ENCODE measurements around the gene FBXL7. TPM values are rescaled to one million over a fixed set of nuclear protein-coding genes. Genes with fewer than 3 reads are reported as not detected.

FBXL7 gene
- total and polyA plus RNA-seq, 5 donors: 10.2 to 22.2 (median 17.9) TPM

- intact Hi-C loops (cut with DNase I): loop anchor here in 1 of 4 donors (5.0 kb wide), 1 partner anchor 97 kb away; no protein-coding TSS in a partner anchor
- Histone ChIP-seq H3K4me1 (ENCODE audit: control insufficient read depth, insufficient read depth, low read length) (peaks cover 15% of the 10 kb centered on the region), H3K4me3 (ENCODE audit: low read length) (no peak overlapping the region), H3K27ac (ENCODE audit: low read length) (no peak overlapping the region), H3K27me3 (ENCODE audit: control insufficient read depth, insufficient read depth) (no peaks in the 10 kb centered on the region), H3K9me3 (ENCODE audit: control insufficient read depth, low read length) (no peaks in the 10 kb centered on the region)
- no peak for ATAC-seq
- DNase-seq: no peak
- 52% methylated on average over 1 of the region's 1 CpG for WGBS
Observed at GRCh38 chr5:15690611-15691010, 190.6 kb downstream of the FBXL7 start.

GRCh38 chr5:15691521-15691920 is 191.5 kb downstream of the FBXL7 start:
- 67% methylated on average over 5 of the region's 5 CpGs for WGBS
- ATAC-seq (no peak), DNase-seq (no peak)
- H3K27me3 ChIP-seq (ENCODE audit: control insufficient read depth, insufficient read depth): no peaks in the 10 kb centered on the region
- intact Hi-C loops (cut with DNase I): loop anchor here in 1 of 4 donors (5.0 kb wide), 1 partner anchor 96 kb away; no protein-coding TSS in a partner anchor
- H3K27ac ChIP-seq (ENCODE audit: low read length): no peak overlapping the region
- H3K4me3 ChIP-seq (ENCODE audit: low read length): no peak overlapping the region
- H3K4me1 ChIP-seq (ENCODE audit: control insufficient read depth, insufficient read depth, low read length): peaks cover 15% of the 10 kb centered on the region
- no peaks in the 10 kb centered on the region for H3K9me3 ChIP-seq (ENCODE audit: control insufficient read depth, low read length)

DNA sequence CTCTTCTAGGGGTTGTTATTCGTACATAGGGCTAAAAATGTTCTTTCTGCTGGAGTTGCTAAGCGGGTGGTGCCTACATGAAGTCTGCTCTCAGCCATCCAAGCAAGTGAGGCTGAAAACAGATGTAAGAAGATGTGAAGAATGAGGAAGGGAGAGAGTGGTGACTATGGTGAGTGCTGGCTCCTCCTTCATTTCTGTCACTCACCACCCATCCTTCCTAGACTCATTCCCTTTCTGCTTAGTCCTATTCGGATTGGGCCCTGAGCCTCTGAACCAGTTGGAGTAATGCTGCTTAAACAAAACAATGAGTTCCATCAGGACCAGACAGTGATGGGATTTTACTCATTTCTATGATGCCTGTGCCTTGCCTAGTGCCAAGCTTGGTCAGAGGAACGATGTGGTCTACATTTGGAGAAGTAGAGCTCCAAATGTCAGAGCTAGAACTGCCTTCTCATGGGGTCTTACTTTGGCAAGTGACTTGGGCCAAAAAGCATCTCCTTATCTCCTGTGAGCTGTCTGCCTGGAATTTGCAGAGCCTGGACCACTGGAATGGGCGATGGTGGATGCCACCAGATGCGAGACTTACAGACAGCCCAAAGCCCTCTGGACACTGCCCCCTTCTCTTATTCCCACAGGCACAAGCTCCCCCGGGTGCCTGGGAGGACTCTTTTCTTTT is 192.9 kb downstream of the FBXL7 start:
- Histone ChIP-seq H3K27ac (ENCODE audit: low read length) (no peak overlapping the region), H3K4me1 (ENCODE audit: control insufficient read depth, insufficient read depth, low read length) (peaks cover 12% of the 10 kb centered on the region), H3K4me3 (ENCODE audit: low read length) (no peak overlapping the region), H3K27me3 (ENCODE audit: control insufficient read depth, insufficient read depth) (no peaks in the 10 kb centered on the region), H3K9me3 (ENCODE audit: control insufficient read depth, low read length) (no peaks in the 10 kb centered on the region)
- DNase-seq: no peak
- intact Hi-C loops (cut with DNase I): loop anchor here in 1 of 4 donors (5.0 kb wide), 1 partner anchor 94 kb away; no protein-coding TSS in a partner anchor
- no peak for ATAC-seq
- WGBS: 75% methylated on average over 7 of the region's 7 CpGs

DNA sequence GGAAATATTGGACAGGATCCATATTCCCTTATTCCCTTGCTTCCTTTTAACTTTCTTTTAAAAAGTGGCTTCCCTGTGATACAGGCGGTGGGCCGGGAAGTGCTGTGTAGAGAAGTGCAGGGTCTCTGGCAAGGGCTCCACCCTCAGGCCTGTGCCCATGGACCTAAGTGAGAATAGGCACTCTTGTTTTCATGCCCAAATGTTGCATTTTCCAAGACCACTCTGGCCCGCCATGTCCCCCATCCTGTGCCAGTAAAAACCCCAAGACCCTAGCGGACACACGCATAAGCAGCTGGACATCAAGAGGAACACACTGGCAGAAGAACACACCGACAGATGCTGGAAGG is 193.4 kb downstream of the FBXL7 start:
- ATAC-seq: no peak
- Histone ChIP-seq H3K27ac (ENCODE audit: low read length) (no peak overlapping the region), H3K4me3 (ENCODE audit: low read length) (no peak overlapping the region), H3K4me1 (ENCODE audit: control insufficient read depth, insufficient read depth, low read length) (peaks cover 12% of the 10 kb centered on the region), H3K9me3 (ENCODE audit: control insufficient read depth, low read length) (no peaks in the 10 kb centered on the region), H3K27me3 (ENCODE audit: control insufficient read depth, insufficient read depth) (no peaks in the 10 kb centered on the region)
- intact Hi-C loops (cut with DNase I): loop anchor here in 1 of 4 donors (5.0 kb wide), 1 partner anchor 94 kb away; no protein-coding TSS in a partner anchor
- WGBS: 96% methylated on average over 6 of the region's 6 CpGs
- no peak for DNase-seq

- H3K27ac ChIP-seq (ENCODE audit: low read length): no peak overlapping the region
- ATAC-seq (peak; percentile 34 to 61), DNase-seq (peak in 1 of 3 donors; percentile 62)
- H3K27me3 ChIP-seq (ENCODE audit: control insufficient read depth, insufficient read depth): no peaks in the 10 kb centered on the region
- H3K4me1 ChIP-seq (ENCODE audit: control insufficient read depth, insufficient read depth, low read length): peaks cover 12% of the 10 kb centered on the region
- WGBS: 70% methylated on average over 6 of the region's 6 CpGs
- intact Hi-C loops (cut with DNase I): loop anchor here in 1 of 4 donors (5.0 kb wide), 1 partner anchor 93 kb away; no protein-coding TSS in a partner anchor
- H3K9me3 ChIP-seq (ENCODE audit: control insufficient read depth, low read length): no peaks in the 10 kb centered on the region
- H3K4me3 ChIP-seq (ENCODE audit: low read length): no peak overlapping the region
Observed at GRCh38 chr5:15693933-15694332, 194.0 kb downstream of the FBXL7 start.

GRCh38 chr5:15694696-15695214 is 194.8 kb downstream of the FBXL7 start:
- intact Hi-C loops (cut with DNase I): loop anchor here in 1 of 4 donors (5.0 kb wide), 1 partner anchor 93 kb away; no protein-coding TSS in a partner anchor
- no peak for DNase-seq
- WGBS: 30% methylated on average over 2 of the region's 2 CpGs
- no peak overlapping the region for H3K4me3 ChIP-seq (ENCODE audit: low read length)
- no peak overlapping the region for H3K27ac ChIP-seq (ENCODE audit: low read length)
- ATAC-seq: peak in 1 of 2 donors; percentile 69
- no peaks in the 10 kb centered on the region for H3K27me3 ChIP-seq (ENCODE audit: control insufficient read depth, insufficient read depth)
- peaks cover 12% of the 10 kb centered on the region for H3K4me1 ChIP-seq (ENCODE audit: control insufficient read depth, insufficient read depth, low read length)
- H3K9me3 ChIP-seq (ENCODE audit: control insufficient read depth, low read length): no peaks in the 10 kb centered on the region

DNA sequence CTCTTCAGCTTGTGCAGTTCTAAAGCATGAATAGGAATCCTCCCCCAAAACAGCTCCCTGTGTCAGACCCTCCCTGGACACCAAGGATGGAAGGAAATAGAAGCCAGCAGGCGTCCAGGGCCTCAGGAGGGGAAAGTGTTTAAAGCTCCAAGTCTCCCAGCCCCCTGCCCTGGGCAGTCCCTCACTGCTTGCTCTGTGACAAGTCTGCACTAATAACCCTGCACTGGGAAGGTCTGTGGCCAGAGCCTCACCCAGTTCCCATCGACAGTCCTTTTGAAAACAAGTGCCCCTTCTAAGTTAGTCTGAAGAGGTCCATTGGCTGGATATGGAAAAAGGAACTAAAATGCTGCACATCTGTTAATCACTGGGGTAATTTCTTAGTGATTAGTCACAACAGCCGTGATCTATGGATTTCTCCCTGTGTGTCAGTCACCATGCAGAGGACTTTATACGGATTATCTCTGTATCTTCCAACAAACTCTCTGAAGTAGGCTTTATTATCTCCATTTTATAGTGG is 195.3 kb downstream of the FBXL7 start:
- Histone ChIP-seq H3K27me3 (ENCODE audit: control insufficient read depth, insufficient read depth) (no peaks in the 10 kb centered on the region), H3K27ac (ENCODE audit: low read length) (no peak overlapping the region), H3K4me1 (ENCODE audit: control insufficient read depth, insufficient read depth, low read length) (peaks cover 12% of the 10 kb centered on the region), H3K4me3 (ENCODE audit: low read length) (no peak overlapping the region), H3K9me3 (ENCODE audit: control insufficient read depth, low read length) (no peaks in the 10 kb centered on the region)
- ATAC-seq (peak; percentile 45 to 55), DNase-seq (peak in 1 of 3 donors; percentile 49)
- intact Hi-C loops (cut with DNase I): no loop called here
- WGBS: 30% methylated on average over 4 of the region's 4 CpGs

DNA sequence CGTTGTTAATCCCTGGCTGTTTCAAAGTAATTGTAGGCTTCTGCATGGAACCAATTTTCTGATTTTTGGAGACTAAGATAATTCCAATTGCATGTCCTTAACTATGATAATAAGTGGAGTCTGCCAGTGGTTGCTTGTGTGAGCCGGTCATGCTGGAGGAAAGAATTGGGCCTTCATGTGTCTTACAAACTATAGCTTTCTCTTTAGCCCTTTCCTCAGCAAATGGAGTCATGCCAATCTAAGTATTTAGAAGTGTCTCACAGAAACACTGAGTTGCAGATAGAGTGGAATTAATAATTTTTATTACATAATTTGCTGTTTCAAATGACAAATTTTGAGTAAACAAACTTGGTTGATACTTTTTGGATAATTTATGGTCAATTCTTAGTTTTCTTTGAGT is 200.4 kb downstream of the FBXL7 start:
- Histone ChIP-seq H3K4me3 (ENCODE audit: low read length) (no peak overlapping the region), H3K27me3 (ENCODE audit: control insufficient read depth, insufficient read depth) (no peaks in the 10 kb centered on the region), H3K27ac (ENCODE audit: low read length) (no peak overlapping the region), H3K9me3 (ENCODE audit: control insufficient read depth, low read length) (no peaks in the 10 kb centered on the region), H3K4me1 (ENCODE audit: control insufficient read depth, insufficient read depth, low read length) (peaks cover 3% of the 10 kb centered on the region)
- 63% methylated on average over 2 of the region's 2 CpGs for WGBS
- DNase-seq (no peak), ATAC-seq (no peak)
- intact Hi-C loops (cut with DNase I): no loop called here

GRCh38 chr5:15702102-15702501 is 202.1 kb downstream of the FBXL7 start:
- ATAC-seq: no peak
- no peak overlapping the region for H3K4me3 ChIP-seq (ENCODE audit: low read length)
- H3K9me3 ChIP-seq (ENCODE audit: control insufficient read depth, low read length): no peaks in the 10 kb centered on the region
- peaks cover 3% of the 10 kb centered on the region for H3K4me1 ChIP-seq (ENCODE audit: control insufficient read depth, insufficient read depth, low read length)
- 94% methylated on average over 9 of the region's 9 CpGs for whole genome bisulfite sequencing
- no peak for DNase-seq
- no peaks in the 10 kb centered on the region for H3K27me3 ChIP-seq (ENCODE audit: control insufficient read depth, insufficient read depth)
- no peak overlapping the region for H3K27ac ChIP-seq (ENCODE audit: low read length)
- intact Hi-C loops (cut with DNase I): no loop called here

DNA sequence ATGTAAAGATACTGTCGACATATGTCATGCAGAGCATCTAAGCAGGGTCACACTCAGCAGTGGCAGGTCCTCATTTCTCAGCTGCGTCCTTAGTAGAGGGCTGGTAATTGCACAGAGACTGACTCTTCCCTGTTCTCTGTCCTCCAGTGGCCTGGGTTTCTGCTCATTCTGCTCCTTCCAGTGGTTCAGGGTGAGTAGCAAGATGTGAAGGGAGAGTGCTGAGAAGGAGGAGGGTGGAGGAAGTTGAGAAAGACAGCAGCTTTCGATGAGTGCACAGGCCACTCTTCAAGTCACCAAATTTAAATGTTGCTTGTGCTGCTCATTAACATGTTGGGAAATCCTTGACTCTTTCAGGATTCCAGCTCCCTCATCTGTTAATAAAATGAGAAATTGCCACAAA is 203.9 kb downstream of the FBXL7 start:
- Histone ChIP-seq H3K9me3 (ENCODE audit: control insufficient read depth, low read length) (no peaks in the 10 kb centered on the region), H3K27ac (ENCODE audit: low read length) (no peak overlapping the region), H3K4me3 (ENCODE audit: low read length) (no peak overlapping the region), H3K27me3 (ENCODE audit: control insufficient read depth, insufficient read depth) (no peaks in the 10 kb centered on the region), H3K4me1 (ENCODE audit: control insufficient read depth, insufficient read depth, low read length) (peaks cover 7% of the 10 kb centered on the region)
- ATAC-seq (peak in 1 of 2 donors; percentile 32), DNase-seq (no peak)
- intact Hi-C loops (cut with DNase I): no loop called here
- 63% methylated on average over 3 of the region's 3 CpGs for WGBS

DNA sequence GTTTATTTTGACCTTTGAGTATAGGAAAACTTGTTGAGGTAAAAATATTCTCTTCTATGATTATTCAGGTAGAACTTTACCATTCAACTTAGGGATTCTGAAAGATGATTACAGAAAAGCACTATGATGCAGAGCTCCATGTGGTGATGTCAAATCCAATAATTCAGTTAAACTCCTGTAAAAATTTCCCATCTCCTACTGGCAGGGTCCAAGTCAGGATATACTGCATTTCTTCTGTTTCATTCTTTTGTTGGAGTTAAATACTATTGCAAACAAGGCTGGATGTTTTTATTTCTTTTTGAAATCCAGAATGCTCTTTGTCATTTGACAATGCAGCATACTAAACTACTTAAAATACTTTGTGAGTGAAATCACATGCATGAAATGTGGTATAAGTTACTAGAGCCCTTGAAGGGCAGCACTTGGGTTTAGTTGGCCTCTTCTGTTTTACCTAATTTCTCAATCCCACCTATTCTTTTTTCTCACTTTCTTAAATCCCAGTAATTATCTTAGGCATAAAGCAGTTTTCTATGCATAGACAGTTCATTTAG is 204.5 kb downstream of the FBXL7 start:
- Histone ChIP-seq H3K4me1 (ENCODE audit: control insufficient read depth, insufficient read depth, low read length) (peaks cover 7% of the 10 kb centered on the region), H3K27ac (ENCODE audit: low read length) (no peak overlapping the region), H3K27me3 (ENCODE audit: control insufficient read depth, insufficient read depth) (no peaks in the 10 kb centered on the region), H3K9me3 (ENCODE audit: control insufficient read depth, low read length) (no peaks in the 10 kb centered on the region), H3K4me3 (ENCODE audit: low read length) (no peak overlapping the region)
- ATAC-seq (peak in 1 of 2 donors; percentile 30), DNase-seq (no peak)
- intact Hi-C loops (cut with DNase I): no loop called here

Data from right cardiac atrium (tissue), 5 donors.